HepG2 (cell line): ENCODE measurements around the gene IL17RB.

ENCODE experiments used
- POLR2AphosphoS2 ChIP-seq: IDR thresholded peaks from 2 replicates; pipeline ENCODE4 v1.6.1; 2011; ENCODE audit warnings: low read depth, low read length, improper control_type of control experiment
- ZBTB33 ChIP-seq: sonication (generic); formaldehyde crosslinking; IDR thresholded peaks from 2 replicates; pipeline ENCODE4 v1.4.0; 2020; ENCODE audit warnings: missing genetic modification reagents
- ZNF234 ChIP-seq: sonication (generic); formaldehyde crosslinking; conservative IDR thresholded peaks from 2 replicates; pipeline ENCODE4 v1.5.1; 2020; ENCODE audit warnings: mild to moderate bottlenecking, missing genetic modification reagents

- no peak for TF ChIP-seq ZNF234 (CRISPR knock-in tag)
- no peak for TF ChIP-seq ZBTB33 (CRISPR knock-in tag)
- no peak for TF ChIP-seq POLR2AphosphoS2
These were observed 20.3 kb upstream of the IL17RB start for GRCh38 chr3:53826048-53826447.
